ENCODE results near the gene FYN. TPM values are rescaled to one million over a fixed set of nuclear protein-coding genes. Genes with fewer than 3 reads are reported as not detected.

Gene FYN
- total and polyA plus RNA-seq, 2 of the 4 experiments (the other 2 are of a cell fraction): 30.8 to 36.4 TPM

DNA sequence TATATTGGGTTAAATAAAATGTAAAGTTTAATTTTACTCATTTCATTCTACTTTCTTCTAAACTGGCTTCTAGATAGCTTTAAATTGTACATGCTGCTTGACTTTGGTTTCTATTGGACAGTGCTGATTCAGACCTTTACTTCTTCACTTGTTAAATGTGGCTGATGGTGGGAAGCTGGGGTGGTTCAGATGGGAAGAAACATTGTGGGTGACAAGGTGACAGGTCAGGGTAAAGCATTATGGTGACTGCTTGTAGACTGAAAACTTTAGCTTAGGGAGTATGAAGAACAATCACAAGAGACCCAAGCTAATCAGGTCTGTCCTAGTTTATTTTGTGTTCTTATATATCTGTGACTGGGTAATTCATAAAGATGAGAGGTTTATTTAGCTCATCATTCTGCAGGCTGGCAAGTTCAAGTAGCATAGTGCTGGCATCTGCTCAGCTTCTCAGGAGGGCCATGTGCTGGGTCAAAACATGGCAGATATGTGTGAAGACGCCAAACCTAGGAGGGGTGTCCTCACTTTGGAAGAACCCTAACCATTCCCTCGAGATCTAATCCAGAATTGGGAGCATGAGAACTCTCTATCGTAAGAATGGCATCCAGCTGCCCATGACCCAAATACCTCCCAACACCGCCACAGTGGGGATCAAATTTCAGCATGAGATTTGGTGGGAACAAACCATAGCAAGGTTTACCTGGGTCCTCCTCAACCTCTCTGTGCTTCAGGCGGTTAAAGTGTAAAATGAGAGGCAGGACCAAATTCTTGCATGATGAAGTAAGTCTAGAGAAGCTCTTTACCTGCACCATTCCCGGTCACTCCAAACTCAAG is 102.8 kb downstream of the FYN start:
- no peak overlapping the region for H4K8ac ChIP-seq (ENCODE audit: low read depth in 2 of 2, low read length in 2 of 2)
- dilution Hi-C loops (cut with HindIII; ENCODE audit: low sequenced_read_pairs, unreplicated experiment): no loop called here
- no peak overlapping the region for H3K18ac ChIP-seq (ENCODE audit: low read depth, low read length)
- in situ Hi-C loops (cut with MboI; ENCODE audit: low sequenced_read_pairs): no loop called here
- no peak overlapping the region for H3K27ac ChIP-seq (ENCODE audit: insufficient read depth, low read length)
- no peaks in the 10 kb centered on the region for H4K20me1 ChIP-seq (ENCODE audit: insufficient read depth, low read length)
- H2AK9ac ChIP-seq (replicated peaks; ENCODE audit: low read depth, low read length, poor library complexity): no peak overlapping the region
- H3K9me3 ChIP-seq (ENCODE audit: control insufficient read depth, insufficient read depth, low read length): no peaks in the 10 kb centered on the region
- peaks cover 4 to 18% of the 10 kb centered on the region in 2 experiments; a peak in 2 of 4 replicates for H3K79me1 ChIP-seq (ENCODE audit: low read depth in 1 of 2, low read length in 2 of 2)
- no peak overlapping the region for H3K23ac ChIP-seq (ENCODE audit: low read depth, low read length)
- intact Hi-C loops (cut with micrococcal nuclease): no loop called here
- no peak overlapping the region for H3K4me3 ChIP-seq (ENCODE audit: insufficient read depth, low read depth, low read length)
- peaks cover 4% of the 10 kb centered on the region; the same call in 1 of the 2 replicates for H3K9me1 ChIP-seq (ENCODE audit: insufficient read depth, low read length)
- H3K9ac ChIP-seq (ENCODE audit: low read depth, low read length): no peak overlapping the region
- H4K5ac ChIP-seq (ENCODE audit: low read depth, low read length): no peak overlapping the region
- no peak overlapping the region for H2BK120ac ChIP-seq (ENCODE audit: low read depth, low read length)
- peaks cover 3% of the 10 kb centered on the region; the same call in 1 of the 2 replicates for H3K36me3 ChIP-seq (ENCODE audit: control insufficient read depth, insufficient read depth, low read length)
- H3K4me1 ChIP-seq (ENCODE audit: control insufficient read depth, insufficient read depth, low read length): peaks cover 5% of the 10 kb centered on the region
- no peak overlapping the region for H2AFZ ChIP-seq (replicated peaks; ENCODE audit: low read length, poor library complexity)
- H3K56ac ChIP-seq (ENCODE audit: extremely low read depth, insufficient read depth, low read length): no peak overlapping the region
- no peak overlapping the region for H2BK15ac ChIP-seq (ENCODE audit: low read depth, low read length)
- no peak overlapping the region for H2BK5ac ChIP-seq (ENCODE audit: low read depth, low read length, poor library complexity, severe bottlenecking)
- no TSS peak for BruUV-seq (replicated peaks)
- H2BK20ac ChIP-seq (ENCODE audit: low read depth, low read length): no peak overlapping the region
- H3K4me2 ChIP-seq (ENCODE audit: low read depth, low read length): no peak overlapping the region
- DNase-seq (no peak), ATAC-seq (ENCODE audit: low read depth) (no peak)
- ChIA-PET CTCF (interaction anchor here (0.5 kb wide), 1 partner anchor 45 kb away, joined by 3 read pairs; no protein-coding TSS in a partner anchor), POLR2A (ENCODE audit: unreplicated experiment) (no interaction called here)
- H3K27me3 ChIP-seq (ENCODE audit: control insufficient read depth, insufficient read depth, low read length): no peaks in the 10 kb centered on the region
- no peak overlapping the region for H3K4ac ChIP-seq (ENCODE audit: low read depth, low read length)
- no peak overlapping the region for H2AK5ac ChIP-seq (ENCODE audit: low read depth, low read length)
- 100% methylated on average over 1 of the region's 6 CpGs; no CpG with 5 or more reads in 1 of the 2 experiments for WGBS, 2 experiments (ENCODE audit: extremely low coverage in 2 of 2, insufficient read length in 1 of 2)
- no peak overlapping the region for H3K14ac ChIP-seq (replicated peaks; ENCODE audit: low read depth, low read length)
- H4K91ac ChIP-seq (ENCODE audit: insufficient read depth, low read depth, low read length): no peak overlapping the region
- TF ChIP-seq, protein P1, sequence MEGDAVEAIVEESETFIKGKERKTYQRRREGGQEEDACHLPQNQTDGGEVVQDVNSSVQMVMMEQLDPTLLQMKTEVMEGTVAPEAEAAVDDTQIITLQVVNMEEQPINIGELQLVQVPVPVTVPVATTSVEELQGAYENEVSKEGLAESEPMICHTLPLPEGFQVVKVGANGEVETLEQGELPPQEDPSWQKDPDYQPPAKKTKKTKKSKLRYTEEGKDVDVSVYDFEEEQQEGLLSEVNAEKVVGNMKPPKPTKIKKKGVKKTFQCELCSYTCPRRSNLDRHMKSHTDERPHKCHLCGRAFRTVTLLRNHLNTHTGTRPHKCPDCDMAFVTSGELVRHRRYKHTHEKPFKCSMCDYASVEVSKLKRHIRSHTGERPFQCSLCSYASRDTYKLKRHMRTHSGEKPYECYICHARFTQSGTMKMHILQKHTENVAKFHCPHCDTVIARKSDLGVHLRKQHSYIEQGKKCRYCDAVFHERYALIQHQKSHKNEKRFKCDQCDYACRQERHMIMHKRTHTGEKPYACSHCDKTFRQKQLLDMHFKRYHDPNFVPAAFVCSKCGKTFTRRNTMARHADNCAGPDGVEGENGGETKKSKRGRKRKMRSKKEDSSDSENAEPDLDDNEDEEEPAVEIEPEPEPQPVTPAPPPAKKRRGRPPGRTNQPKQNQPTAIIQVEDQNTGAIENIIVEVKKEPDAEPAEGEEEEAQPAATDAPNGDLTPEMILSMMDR (conservative IDR thresholded peaks at IDR 0.05; ENCODE audit: low read depth, low read length): no peak
- no peak for TF ChIP-seq BHLHE40 (IDR thresholded peaks at IDR 0.05; ENCODE audit: low read depth, low read length)
- TF ChIP-seq NFE2L2 (IDR thresholded peaks at IDR 0.05; ENCODE audit: low read depth, low read length): no peak
- no peak for TF ChIP-seq MXI1 (IDR thresholded peaks at IDR 0.05; ENCODE audit: borderline replicate concordance, low read depth, low read length)
- TF ChIP-seq, protein P2, sequence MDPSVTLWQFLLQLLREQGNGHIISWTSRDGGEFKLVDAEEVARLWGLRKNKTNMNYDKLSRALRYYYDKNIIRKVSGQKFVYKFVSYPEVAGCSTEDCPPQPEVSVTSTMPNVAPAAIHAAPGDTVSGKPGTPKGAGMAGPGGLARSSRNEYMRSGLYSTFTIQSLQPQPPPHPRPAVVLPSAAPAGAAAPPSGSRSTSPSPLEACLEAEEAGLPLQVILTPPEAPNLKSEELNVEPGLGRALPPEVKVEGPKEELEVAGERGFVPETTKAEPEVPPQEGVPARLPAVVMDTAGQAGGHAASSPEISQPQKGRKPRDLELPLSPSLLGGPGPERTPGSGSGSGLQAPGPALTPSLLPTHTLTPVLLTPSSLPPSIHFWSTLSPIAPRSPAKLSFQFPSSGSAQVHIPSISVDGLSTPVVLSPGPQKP (IDR thresholded peaks at IDR 0.05; ENCODE audit: borderline replicate concordance, low read depth, low read length): no peak
- TF ChIP-seq RCOR1 (IDR thresholded peaks at IDR 0.05; ENCODE audit: insufficient replicate concordance, low read length): no peak
- TF ChIP-seq RAD21 (IDR thresholded peaks at IDR 0.05; ENCODE audit: low read length): no peak
- TF ChIP-seq RFX5 (IDR thresholded peaks at IDR 0.05; ENCODE audit: low read depth, low read length): no peak
- no peak for TF ChIP-seq SMC3 (IDR thresholded peaks at IDR 0.05; ENCODE audit: low read depth, low read length)
- no peak for TF ChIP-seq MAZ (IDR thresholded peaks at IDR 0.05; ENCODE audit: borderline replicate concordance, low read depth, low read length)
- no peak for TF ChIP-seq FOS (IDR thresholded peaks at IDR 0.05; ENCODE audit: low read depth, low read length)
- no peak for TF ChIP-seq CHD1 (IDR thresholded peaks at IDR 0.05; ENCODE audit: low read depth, low read length)
- TF ChIP-seq MAFK (IDR thresholded peaks at IDR 0.05; ENCODE audit: low read depth, low read length): no peak
- no peak for TF ChIP-seq CEBPB (IDR thresholded peaks at IDR 0.05; ENCODE audit: low read depth, low read length)
- TF ChIP-seq POLR2A (IDR thresholded peaks at IDR 0.05; ENCODE audit: low read depth, low read length): no peak

All from IMR-90 (cell line).